NOMO-1 treated with DMSO at 0.1 percent for 48 hours (cell line): ENCODE data around the gene HOXD12.

Source experiments
- DNase-seq: peaks from one replicate; lab custom pipeline; 2025; ENCODE audit not compliant: unreplicated experiment; lab: John Stamatoyannopoulos, UW

Gene HOXD12

GRCh38 chr2:176099728-176100546 lies at the start of gene HOXD12:
TSS of gene HOXD12 (plus strand) at chr2:176099795. CDS start at chr2:176099802, 7 bp downstream.
- no peak for DNase-seq

GRCh38 chr2:176056406-176056805 lies 43.2 kb upstream of the HOXD12 start:
- DNase-seq, result no peak

- DNase-seq, result no peak
These were observed 35.6 kb upstream of the HOXD12 start for GRCh38 chr2:176063958-176064357.

- DNase-seq, result no peak
These were observed 32.7 kb upstream of the HOXD12 start for GRCh38 chr2:176066645-176067588.

GRCh38 chr2:176067589-176068418 lies 31.8 kb upstream of the HOXD12 start:
- no peak for DNase-seq

GRCh38 chr2:176068419-176068832 lies 31.2 kb upstream of the HOXD12 start:
- DNase-seq, result no peak

GRCh38 chr2:176071330-176072291 lies 28.0 kb upstream of the HOXD12 start:
- DNase-seq, result no peak

GRCh38 chr2:176072292-176072669 lies 27.3 kb upstream of the HOXD12 start:
- no peak for DNase-seq

GRCh38 chr2:176072951-176073904 lies 26.4 kb upstream of the HOXD12 start:
- DNase-seq, result no peak

- DNase-seq, result no peak
These were observed 24.6 kb upstream of the HOXD12 start for GRCh38 chr2:176074919-176075425.

- DNase-seq, result no peak
These were observed 24.1 kb upstream of the HOXD12 start for GRCh38 chr2:176075481-176075880.

- DNase-seq, result no peak
These were observed 23.5 kb upstream of the HOXD12 start for GRCh38 chr2:176076063-176076462.

- DNase-seq, result no peak
These were observed 22.8 kb upstream of the HOXD12 start for GRCh38 chr2:176076796-176077195.

- DNase-seq, result no peak
These were observed 20.9 kb upstream of the HOXD12 start for GRCh38 chr2:176078541-176079284.

GRCh38 chr2:176079285-176079830 lies 20.2 kb upstream of the HOXD12 start:
- no peak for DNase-seq

GRCh38 chr2:176079831-176080539 lies 19.6 kb upstream of the HOXD12 start:
- DNase-seq, result no peak
